ENCODE measurements around the gene LHX5. TPM values are rescaled to one million over a fixed set of nuclear protein-coding genes. Genes with fewer than 3 reads are reported as not detected.
A peak's percentile ranks its signal among the peaks of the same experiment; 100 is the strongest.

The LHX5 gene
- total RNA-seq, 2 experiments from 2014 or later, result not detected

DNA sequence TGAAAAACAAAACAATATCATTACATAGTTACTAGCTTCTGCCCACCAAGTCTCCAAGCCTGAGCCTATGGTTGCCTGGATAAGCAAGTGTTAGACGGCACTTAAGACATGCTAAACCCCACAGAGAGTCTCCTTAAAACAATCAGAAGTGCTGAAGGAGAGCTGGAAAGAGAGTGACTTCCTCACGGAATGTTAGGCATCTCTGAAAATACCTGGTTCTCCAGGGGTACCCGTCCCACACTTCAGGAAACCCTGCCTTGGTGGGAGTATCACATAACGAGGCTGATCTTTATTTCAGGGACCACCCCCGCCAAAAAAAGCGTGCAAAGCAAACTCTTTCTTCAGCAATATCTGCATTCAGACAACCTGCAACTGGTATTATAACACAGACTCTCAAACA is 18.3 kb downstream of the LHX5 start:
- Mint-ChIP-seq H3K27ac (no peak overlapping the region), H3K4me1 (no peaks in the 10 kb centered on the region), H3K27me3 (peaks cover 21% of the 10 kb centered on the region), H3K9me3 (ENCODE audit: low read depth) (no peaks in the 10 kb centered on the region), H3K36me3 (ENCODE audit: low read depth) (no peaks in the 10 kb centered on the region), H3K4me3 (no peak overlapping the region)
- CTCF ChIA-PET, result interaction anchor here (0.6 kb wide), 1 partner anchor 8 kb away, joined by 3 read pairs; no protein-coding TSS in a partner anchor
- ATAC-seq (no peak), DNase-seq (no peak)
- intact Hi-C loops (cut with DNase I, micrococcal nuclease), result no loop called here
- POLR2A ChIA-PET, result interaction anchor here (0.6 kb wide), 1 partner anchor 74 kb away, joined by 6 read pairs; no protein-coding TSS in a partner anchor

- Mint-ChIP-seq H3K4me3 (no peak overlapping the region), H3K36me3 (ENCODE audit: low read depth) (no peaks in the 10 kb centered on the region), H3K27ac (no peak overlapping the region), H3K27me3 (peaks cover 19% of the 10 kb centered on the region), H3K9me3 (ENCODE audit: low read depth) (no peaks in the 10 kb centered on the region), H3K4me1 (no peaks in the 10 kb centered on the region)
- CTCF ChIA-PET, result interaction anchor here (0.8 to 0.9 kb wide), 2 partner anchors 9 to 27 kb away, joined by 3 to 6 read pairs; no protein-coding TSS in a partner anchor
- DNase-seq, result no peak
- POLR2A ChIA-PET, result interaction anchor here (0.6 kb wide), 1 partner anchor 30 kb away, joined by 17 read pairs; no protein-coding TSS in a partner anchor
- intact Hi-C loops (cut with DNase I, micrococcal nuclease), result no loop called here
- ATAC-seq, result no peak
Observed at GRCh38 chr12:113452458-113452857, 19.2 kb downstream of the LHX5 start.

GRCh38 chr12:113449839-113450238 is 21.8 kb downstream of the LHX5 start:
- ATAC-seq (no peak), DNase-seq (no peak)
- CTCF ChIA-PET, result no interaction called here
- Mint-ChIP-seq H3K27me3 (peaks cover 24% of the 10 kb centered on the region), H3K4me1 (no peaks in the 10 kb centered on the region), H3K9me3 (ENCODE audit: low read depth) (peaks cover 2% of the 10 kb centered on the region), H3K4me3 (no peak overlapping the region), H3K27ac (no peak overlapping the region), H3K36me3 (ENCODE audit: low read depth) (no peaks in the 10 kb centered on the region)
- POLR2A ChIA-PET, result no interaction called here
- intact Hi-C loops (cut with DNase I, micrococcal nuclease), result no loop called here

DNA sequence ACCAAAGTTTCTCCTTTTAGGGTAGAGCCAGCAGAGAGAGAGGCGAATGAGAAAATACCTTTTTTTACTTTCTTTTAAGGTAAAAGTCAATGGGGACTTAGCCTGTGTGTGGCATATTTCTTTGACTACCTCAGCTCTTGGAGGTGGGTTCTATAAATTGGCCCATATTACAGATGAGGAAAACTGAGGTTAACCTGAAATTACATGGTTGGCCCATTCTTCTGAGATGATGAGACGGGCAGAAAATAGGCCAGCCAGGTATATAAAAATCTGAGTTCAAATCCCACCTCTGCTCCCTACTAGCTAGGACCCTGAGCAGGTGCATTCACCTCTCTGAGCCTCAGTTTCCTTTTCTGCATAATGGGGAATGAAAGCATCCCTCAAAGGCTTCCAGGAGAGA is 22.4 kb downstream of the LHX5 start:
- H3K27me3 Mint-ChIP-seq, result peaks cover 25% of the 10 kb centered on the region
- CTCF ChIA-PET, result interaction anchor here (1.4 kb wide), 1 partner anchor 13 kb away, joined by 3 read pairs; no protein-coding TSS in a partner anchor

DNA sequence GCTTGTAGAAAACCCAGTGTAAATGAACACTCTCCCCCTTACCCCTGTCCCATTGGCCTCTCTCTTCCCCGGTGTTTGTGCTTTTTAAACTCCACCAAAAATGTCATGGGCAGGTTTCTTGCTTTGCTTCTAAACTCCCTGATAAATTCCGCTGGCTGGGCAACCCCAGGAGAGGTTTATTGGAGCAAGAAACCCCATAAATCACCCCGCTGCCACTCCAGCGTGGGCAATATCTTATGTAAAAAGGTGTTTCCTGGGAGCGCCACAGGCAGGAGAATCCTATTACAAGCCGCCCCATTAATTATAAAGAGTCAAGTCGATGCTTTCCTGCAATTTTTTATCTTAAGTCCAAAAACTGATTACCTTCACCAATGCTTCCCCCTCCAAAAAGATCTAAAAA is 22.8 kb downstream of the LHX5 start:
- no peak for DNase-seq
- Mint-ChIP-seq H3K27me3 (peaks cover 25% of the 10 kb centered on the region), H3K36me3 (ENCODE audit: low read depth) (no peaks in the 10 kb centered on the region), H3K4me3 (no peak overlapping the region), H3K4me1 (no peaks in the 10 kb centered on the region), H3K27ac (no peak overlapping the region), H3K9me3 (ENCODE audit: low read depth) (peaks cover 2% of the 10 kb centered on the region)
- intact Hi-C loops (cut with DNase I, micrococcal nuclease), result no loop called here
- CTCF ChIA-PET, result interaction anchor here (1.4 kb wide), 1 partner anchor 13 kb away, joined by 3 read pairs; no protein-coding TSS in a partner anchor
- no peak for ATAC-seq
- POLR2A ChIA-PET, result no interaction called here

More for the DNA sequence above, 22.4 kb downstream of the LHX5 start:
- ATAC-seq (no peak), DNase-seq (no peak)
- POLR2A ChIA-PET, result no interaction called here
- H3K9me3 Mint-ChIP-seq (ENCODE audit: low read depth), result peaks cover 2% of the 10 kb centered on the region
- no peaks in the 10 kb centered on the region for H3K36me3 Mint-ChIP-seq (ENCODE audit: low read depth)
- H3K4me1 Mint-ChIP-seq, result no peaks in the 10 kb centered on the region
- no peak overlapping the region for H3K27ac Mint-ChIP-seq
- no peak overlapping the region for H3K4me3 Mint-ChIP-seq
- intact Hi-C loops (cut with DNase I, micrococcal nuclease), result no loop called here

GRCh38 chr12:113445544-113446171 is 26.0 kb downstream of the LHX5 start:
- H3K27me3 Mint-ChIP-seq, result peaks cover 25% of the 10 kb centered on the region
- H3K4me3 Mint-ChIP-seq, result no peak overlapping the region
- no peaks in the 10 kb centered on the region for H3K4me1 Mint-ChIP-seq
- CTCF ChIA-PET, result interaction anchor here (0.8 to 2.0 kb wide), 2 partner anchors 12 to 17 kb away, joined by 3 to 8 read pairs; no protein-coding TSS in a partner anchor
- POLR2A ChIA-PET, result no interaction called here
- peaks cover 2% of the 10 kb centered on the region for H3K9me3 Mint-ChIP-seq (ENCODE audit: low read depth)
- no peak overlapping the region for H3K27ac Mint-ChIP-seq
- peak; percentile 63 for ATAC-seq
- no peak for DNase-seq
- H3K36me3 Mint-ChIP-seq (ENCODE audit: low read depth), result no peaks in the 10 kb centered on the region
- intact Hi-C loops (cut with DNase I, micrococcal nuclease), result no loop called here

DNA sequence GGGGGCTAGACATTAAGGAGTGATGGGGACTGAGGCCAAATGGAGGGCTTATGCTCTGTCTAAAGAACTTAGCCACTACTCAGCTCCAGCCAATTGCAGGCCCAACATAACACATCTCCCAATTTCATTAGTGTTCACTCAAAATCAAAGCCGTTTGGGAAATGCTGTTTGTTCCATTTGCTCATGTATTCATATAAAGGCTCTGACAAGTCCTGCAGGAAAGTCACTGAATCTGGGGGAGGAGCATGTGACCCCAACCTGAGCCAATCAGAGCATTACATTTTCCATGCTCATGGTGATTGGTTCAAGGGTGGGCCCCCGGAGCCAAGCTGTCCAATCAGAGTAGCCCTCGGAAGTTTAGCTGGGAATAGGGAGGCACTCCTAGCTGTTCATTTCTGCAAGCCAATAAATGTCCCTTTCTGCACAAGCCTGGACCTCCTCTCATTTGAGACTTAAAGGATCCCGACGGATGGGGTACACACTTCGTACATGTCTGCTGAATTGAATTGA is 28.6 kb downstream of the LHX5 start:
- intact Hi-C loops (cut with DNase I, micrococcal nuclease), result no loop called here
- DNase-seq, result no peak
- H3K27me3 Mint-ChIP-seq, result peaks cover 17% of the 10 kb centered on the region
- peaks cover 2% of the 10 kb centered on the region for H3K9me3 Mint-ChIP-seq (ENCODE audit: low read depth)
- ATAC-seq, result no peak
- no peaks in the 10 kb centered on the region for H3K36me3 Mint-ChIP-seq (ENCODE audit: low read depth)
- ChIA-PET CTCF (interaction anchor here (1.8 kb wide), 1 partner anchor 19 kb away, joined by 7 read pairs; no protein-coding TSS in a partner anchor), POLR2A (no interaction called here)
- no peak overlapping the region for H3K4me3 Mint-ChIP-seq
- no peak overlapping the region for H3K27ac Mint-ChIP-seq
- no peaks in the 10 kb centered on the region for H3K4me1 Mint-ChIP-seq

- no peaks in the 10 kb centered on the region for H3K4me1 Mint-ChIP-seq
- H3K27ac Mint-ChIP-seq, result no peak overlapping the region
- H3K36me3 Mint-ChIP-seq (ENCODE audit: low read depth), result no peaks in the 10 kb centered on the region
- ChIA-PET CTCF (interaction anchor here (0.6 to 1.2 kb wide), 6 partner anchors 9 to 180 kb away, joined by 3 to 4 read pairs (median 3); no protein-coding TSS in a partner anchor), POLR2A (interaction anchor here (0.6 kb wide), 1 partner anchor 123 kb away, joined by 3 read pairs; no protein-coding TSS in a partner anchor)
- intact Hi-C loops (cut with DNase I, micrococcal nuclease), result no loop called here
- ATAC-seq, result no peak
- H3K9me3 Mint-ChIP-seq (ENCODE audit: low read depth), result peaks cover 2% of the 10 kb centered on the region
- H3K27me3 Mint-ChIP-seq, result peaks cover 9% of the 10 kb centered on the region
- no peak for DNase-seq
- no peak overlapping the region for H3K4me3 Mint-ChIP-seq
Observed at GRCh38 chr12:113440947-113441782, 30.5 kb downstream of the LHX5 start.

DNA sequence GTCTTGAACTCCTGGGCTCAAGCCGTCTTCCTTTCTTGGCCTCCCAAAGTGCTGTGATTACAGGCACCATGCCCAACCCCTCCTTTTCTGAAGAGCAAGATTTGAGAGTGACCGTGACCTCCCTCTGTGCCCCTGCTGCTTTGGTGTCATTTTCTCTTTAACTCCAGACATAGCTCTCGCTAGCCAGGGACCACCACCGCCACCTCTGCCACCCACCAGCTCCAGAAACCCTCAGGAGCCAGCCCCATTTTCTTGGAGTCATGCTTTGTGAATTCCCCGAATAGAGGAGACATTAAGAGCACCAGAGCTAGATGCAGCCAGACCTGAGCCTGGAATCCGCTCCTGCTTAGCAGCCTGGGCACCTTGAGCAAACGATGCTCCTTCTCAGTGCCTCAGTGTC is 31.3 kb downstream of the LHX5 start:
- intact Hi-C loops (cut with DNase I, micrococcal nuclease), result no loop called here

DNA sequence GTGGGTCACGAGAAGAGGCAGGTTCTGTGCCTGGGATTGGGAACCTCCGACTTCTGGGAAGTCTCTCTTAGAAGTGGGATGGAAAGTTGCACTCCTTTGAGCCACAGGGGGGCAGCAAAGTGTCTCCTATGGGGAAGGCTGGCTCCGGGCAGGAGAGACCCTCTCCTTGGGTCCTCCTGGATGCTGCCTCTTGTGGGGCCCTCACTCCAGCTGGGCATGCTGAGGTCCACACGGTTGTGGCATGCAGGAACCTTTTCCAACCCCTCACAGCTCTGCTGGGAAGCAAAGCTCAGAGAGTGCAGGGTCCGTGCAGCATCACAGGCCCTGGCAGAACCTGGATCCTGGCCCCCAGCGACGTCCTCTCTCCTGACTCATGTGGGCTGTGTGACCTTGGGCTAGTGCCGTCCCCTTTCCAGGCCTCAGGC is 32.1 kb downstream of the LHX5 start:
- H3K27ac Mint-ChIP-seq, result no peak overlapping the region
- intact Hi-C loops (cut with DNase I, micrococcal nuclease), result loop anchor here in 1 of 2 experiments (2.0 kb wide), 1 partner anchor 473 kb away; no protein-coding TSS in a partner anchor
- ATAC-seq (no peak), DNase-seq (peak; percentile 33)
- CTCF ChIA-PET, result interaction anchor here (1.0 kb wide), 1 partner anchor 22 kb away, joined by 3 read pairs; no protein-coding TSS in a partner anchor
- H3K4me1 Mint-ChIP-seq, result no peaks in the 10 kb centered on the region
- POLR2A ChIA-PET, result no interaction called here
- no peaks in the 10 kb centered on the region for H3K36me3 Mint-ChIP-seq (ENCODE audit: low read depth)
- H3K27me3 Mint-ChIP-seq, result peaks cover 3% of the 10 kb centered on the region
- H3K9me3 Mint-ChIP-seq (ENCODE audit: low read depth), result no peaks in the 10 kb centered on the region
- no peak overlapping the region for H3K4me3 Mint-ChIP-seq

More for the DNA sequence above, 31.3 kb downstream of the LHX5 start:
- ChIA-PET CTCF (interaction anchor here (0.6 to 1.2 kb wide), 4 partner anchors 15 to 181 kb away, joined by 3 to 4 read pairs (median 3); no protein-coding TSS in a partner anchor), POLR2A (interaction anchor here (0.6 kb wide), 1 partner anchor 124 kb away, joined by 3 read pairs; no protein-coding TSS in a partner anchor)
- H3K9me3 Mint-ChIP-seq (ENCODE audit: low read depth), result no peaks in the 10 kb centered on the region
- DNase-seq (no peak), ATAC-seq (no peak)
- no peaks in the 10 kb centered on the region for H3K4me1 Mint-ChIP-seq
- H3K27me3 Mint-ChIP-seq, result peaks cover 6% of the 10 kb centered on the region
- no peaks in the 10 kb centered on the region for H3K36me3 Mint-ChIP-seq (ENCODE audit: low read depth)
- no peak overlapping the region for H3K27ac Mint-ChIP-seq
- no peak overlapping the region for H3K4me3 Mint-ChIP-seq

GRCh38 chr12:113439301-113439597 is 32.4 kb downstream of the LHX5 start:
- Mint-ChIP-seq H3K27me3 (peaks cover 3% of the 10 kb centered on the region), H3K4me3 (no peak overlapping the region), H3K27ac (no peak overlapping the region), H3K9me3 (ENCODE audit: low read depth) (no peaks in the 10 kb centered on the region), H3K36me3 (ENCODE audit: low read depth) (no peaks in the 10 kb centered on the region), H3K4me1 (no peaks in the 10 kb centered on the region)
- ATAC-seq (no peak), DNase-seq (no peak)
- intact Hi-C loops (cut with DNase I, micrococcal nuclease), result loop anchor here in 1 of 2 experiments (2.0 kb wide), 1 partner anchor 474 kb away; no protein-coding TSS in a partner anchor
- ChIA-PET POLR2A (no interaction called here), CTCF (no interaction called here)
